Measurements from ENCODE around the gene CAB39L. TPM values are rescaled to one million over a fixed set of nuclear protein-coding genes. Genes with fewer than 3 reads are reported as not detected.

The CAB39L gene
- total RNA-seq, 4 donors from 2014 or later = 4.7 to 14.4 (median 8.7) TPM

DNA sequence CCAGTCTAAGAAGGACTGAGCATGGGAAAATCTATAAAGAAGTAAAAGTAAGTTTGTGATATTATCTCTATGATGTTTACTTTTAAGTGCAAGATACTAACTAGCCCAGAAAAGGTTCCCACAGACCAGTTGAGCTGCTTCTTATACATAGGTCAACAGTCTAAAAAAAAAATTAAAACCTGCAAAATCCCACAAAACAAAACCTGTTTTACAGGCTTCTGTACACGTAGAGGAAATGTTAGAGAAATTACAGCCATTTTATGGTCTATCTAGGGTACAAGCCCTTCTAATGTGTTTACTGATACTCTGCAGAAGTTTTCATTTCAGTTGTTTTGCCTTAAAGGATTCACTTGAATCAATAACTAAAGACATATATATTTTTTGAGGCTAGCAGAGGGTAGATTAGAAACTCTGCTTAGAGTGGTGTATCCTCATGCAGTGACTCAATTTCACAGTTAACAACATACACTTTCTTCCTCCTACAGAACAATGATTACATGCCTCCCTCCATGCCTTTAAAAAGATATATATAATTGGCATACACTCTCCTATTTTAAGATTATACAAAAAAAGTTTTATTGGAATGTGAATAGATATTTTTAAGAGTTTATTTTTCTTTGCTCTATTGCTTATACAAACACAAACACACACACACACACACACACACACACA, 43.9 kb downstream of the CAB39L start:
- no peak for ATAC-seq
- H3K4me3 ChIP-seq = peak overlapping the region; percentile 4 to 46 (median 36)
- DNase-seq = no peak
- H3K27ac ChIP-seq = peak overlapping the region in 1 of 4 donors; percentile 9
- no peaks in the 10 kb centered on the region for H3K9me3 ChIP-seq
- intact Hi-C loops (cut with DNase I; ENCODE audit: low total_unique reads) = no loop called here
- TF ChIP-seq, protein P1, sequence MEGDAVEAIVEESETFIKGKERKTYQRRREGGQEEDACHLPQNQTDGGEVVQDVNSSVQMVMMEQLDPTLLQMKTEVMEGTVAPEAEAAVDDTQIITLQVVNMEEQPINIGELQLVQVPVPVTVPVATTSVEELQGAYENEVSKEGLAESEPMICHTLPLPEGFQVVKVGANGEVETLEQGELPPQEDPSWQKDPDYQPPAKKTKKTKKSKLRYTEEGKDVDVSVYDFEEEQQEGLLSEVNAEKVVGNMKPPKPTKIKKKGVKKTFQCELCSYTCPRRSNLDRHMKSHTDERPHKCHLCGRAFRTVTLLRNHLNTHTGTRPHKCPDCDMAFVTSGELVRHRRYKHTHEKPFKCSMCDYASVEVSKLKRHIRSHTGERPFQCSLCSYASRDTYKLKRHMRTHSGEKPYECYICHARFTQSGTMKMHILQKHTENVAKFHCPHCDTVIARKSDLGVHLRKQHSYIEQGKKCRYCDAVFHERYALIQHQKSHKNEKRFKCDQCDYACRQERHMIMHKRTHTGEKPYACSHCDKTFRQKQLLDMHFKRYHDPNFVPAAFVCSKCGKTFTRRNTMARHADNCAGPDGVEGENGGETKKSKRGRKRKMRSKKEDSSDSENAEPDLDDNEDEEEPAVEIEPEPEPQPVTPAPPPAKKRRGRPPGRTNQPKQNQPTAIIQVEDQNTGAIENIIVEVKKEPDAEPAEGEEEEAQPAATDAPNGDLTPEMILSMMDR (IDR thresholded peaks at IDR 0.05 in 4 of 5, conservative IDR thresholded peaks at IDR 0.05 in 1 of 5) = no peak
- TF ChIP-seq POLR2A (IDR thresholded peaks at IDR 0.05) = no peak
- no peaks in the 10 kb centered on the region for H3K27me3 ChIP-seq
- in situ Hi-C loops (cut with MboI; ENCODE audit: low sequenced_read_pairs in 4 of 4) = no loop called here
- H3K4me1 ChIP-seq = peaks cover 0 to 4% of the 10 kb centered on the region in 2 donors
- no peaks in the 10 kb centered on the region for H3K36me3 ChIP-seq

DNA sequence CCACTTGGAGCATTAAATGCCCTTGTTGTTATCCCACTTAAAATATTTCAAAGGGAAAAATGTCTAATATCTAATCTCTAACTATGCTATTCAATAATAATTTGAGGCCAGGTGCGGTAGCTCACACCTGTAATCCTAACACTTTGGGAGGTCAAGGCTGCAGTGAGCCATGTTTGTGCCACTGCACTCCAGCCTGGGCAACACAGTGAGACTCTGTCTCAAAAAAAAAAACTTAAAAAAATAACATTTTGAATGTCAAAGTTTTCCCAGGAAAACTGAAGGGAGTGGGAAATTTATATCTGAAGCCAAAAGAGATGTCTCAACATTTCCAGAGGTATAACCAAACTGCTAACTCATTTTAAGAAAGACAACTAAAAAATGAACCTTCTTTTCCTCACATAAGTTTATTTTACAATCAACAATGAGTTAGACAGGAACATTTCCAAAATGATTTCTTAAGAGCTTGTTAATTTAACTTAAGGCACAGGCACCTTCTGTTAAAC, 47.9 kb downstream of the CAB39L start:
- H3K9me3 ChIP-seq = no peaks in the 10 kb centered on the region
- H3K4me1 ChIP-seq = peaks cover 0 to 4% of the 10 kb centered on the region in 2 donors
- no peak overlapping the region for H3K4me3 ChIP-seq
- no peaks in the 10 kb centered on the region for H3K27me3 ChIP-seq
- no peaks in the 10 kb centered on the region for H3K36me3 ChIP-seq
- intact Hi-C loops (cut with DNase I; ENCODE audit: low total_unique reads) (no loop called here), in situ Hi-C loops (cut with MboI; ENCODE audit: low sequenced_read_pairs in 4 of 4) (no loop called here)
- peak overlapping the region in 3 of 4 donors; percentile 10 to 39 (median 16) for H3K27ac ChIP-seq
- TF ChIP-seq, protein P1 (IDR thresholded peaks at IDR 0.05 in 4 of 5, conservative IDR thresholded peaks at IDR 0.05 in 1 of 5) = no peak
- TF ChIP-seq POLR2A (IDR thresholded peaks at IDR 0.05) = no peak
- DNase-seq = no peak
- no peak for ATAC-seq

DNA sequence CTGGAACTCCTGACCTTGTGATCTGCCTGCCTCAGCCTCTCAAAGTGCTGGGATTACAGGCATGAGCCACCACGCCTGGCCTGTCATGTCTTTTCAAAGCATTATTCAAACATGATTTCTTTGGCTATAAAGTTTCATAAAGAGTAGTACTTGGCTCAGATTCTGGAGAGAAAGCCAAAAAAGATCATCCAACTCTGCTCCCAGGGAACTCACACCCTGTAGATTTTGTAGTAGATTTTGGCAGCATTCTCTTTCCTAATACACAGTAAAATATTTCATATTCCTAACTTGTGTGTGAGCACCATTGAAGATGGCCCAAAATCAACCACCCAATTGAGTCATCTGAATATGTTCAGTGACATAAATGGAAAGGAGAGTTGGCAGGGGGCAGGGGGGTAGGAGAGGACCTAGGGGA, 48.4 kb downstream of the CAB39L start:
- in situ Hi-C loops (cut with MboI; ENCODE audit: low sequenced_read_pairs in 4 of 4) = no loop called here
- Histone ChIP-seq H3K4me3 (no peak overlapping the region), H3K27ac (peak overlapping the region in 2 of 4 donors; percentile 39 to 48), H3K36me3 (no peaks in the 10 kb centered on the region), H3K27me3 (no peaks in the 10 kb centered on the region), H3K9me3 (no peaks in the 10 kb centered on the region), H3K4me1 (no peaks in the 10 kb centered on the region)
- DNase-seq (peak in 1 of 2 donors; percentile 26), ATAC-seq (peak; percentile 58 to 61)
- intact Hi-C loops (cut with DNase I; ENCODE audit: low total_unique reads) = no loop called here
- TF ChIP-seq, protein P1 (IDR thresholded peaks at IDR 0.05 in 4 of 5, conservative IDR thresholded peaks at IDR 0.05 in 1 of 5) = no peak
- no peak for TF ChIP-seq POLR2A (IDR thresholded peaks at IDR 0.05)

DNA sequence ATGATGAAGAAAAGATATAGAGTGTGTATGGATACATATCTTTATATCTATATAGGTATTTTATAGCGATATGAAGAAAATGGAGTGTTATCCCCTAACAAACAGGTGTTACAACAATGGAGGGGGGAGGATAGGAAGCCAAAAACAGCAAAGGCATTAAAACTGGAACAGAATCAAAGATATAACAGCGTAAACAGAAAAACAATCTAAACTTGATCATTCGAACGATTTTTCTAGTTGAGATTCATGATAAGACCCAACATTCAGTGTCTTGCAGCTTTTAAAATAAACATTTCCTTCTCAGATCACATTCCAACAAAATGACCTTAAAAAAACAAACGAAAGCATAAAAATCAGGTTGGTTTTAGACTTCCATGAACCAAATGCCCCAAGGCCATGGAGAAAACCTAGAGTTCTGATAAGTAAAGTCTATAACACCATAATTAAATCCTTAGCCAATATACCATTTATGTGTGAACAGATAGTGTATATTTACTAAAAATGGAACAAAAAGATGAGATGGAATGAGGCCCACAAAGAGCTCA, 55.7 kb downstream of the CAB39L start:
- Histone ChIP-seq H3K4me1 (no peaks in the 10 kb centered on the region), H3K27me3 (no peaks in the 10 kb centered on the region), H3K4me3 (no peak overlapping the region), H3K9me3 (no peaks in the 10 kb centered on the region), H3K27ac (no peak overlapping the region), H3K36me3 (no peaks in the 10 kb centered on the region)
- in situ Hi-C loops (cut with MboI; ENCODE audit: low sequenced_read_pairs in 4 of 4) (no loop called here), intact Hi-C loops (cut with DNase I; ENCODE audit: low total_unique reads) (no loop called here)
- TF ChIP-seq POLR2A (IDR thresholded peaks at IDR 0.05) = no peak
- TF ChIP-seq, protein P1 (IDR thresholded peaks at IDR 0.05 in 4 of 5, conservative IDR thresholded peaks at IDR 0.05 in 1 of 5) = no peak
- ATAC-seq (no peak), DNase-seq (no peak)
